Measurements from ENCODE around the gene CIT. TPM values are rescaled to one million over a fixed set of nuclear protein-coding genes. Genes with fewer than 3 reads are reported as not detected.

The CIT gene
- total and polyA plus RNA-seq, 9 of the 15 experiments (the other 6 are each of a cell fraction or from before 2014, with no cell fraction given), result 1.1 to 46.7 (median 21.3) TPM

GRCh38 chr12:119667577-119668323, 209.4 kb downstream of the CIT start, which contains the start of gene PRKAB1 (continued):
- TF ChIP-seq CBFB (CRISPR knock-in tag; IDR thresholded peaks at IDR 0.05) (no peak), ILF3 (IDR thresholded peaks at IDR 0.05; ENCODE audit: borderline replicate concordance) (no peak), ELF4 (CRISPR knock-in tag; IDR thresholded peaks at IDR 0.05) (peak; percentile 71; the same call in 1 of the 2 replicates), HMGXB4 (CRISPR knock-in tag; IDR thresholded peaks at IDR 0.05) (0 out of 2 replicates have a peak, but pooled peaks have one; percentile 58), SIX5 (IDR thresholded peaks at IDR 0.05; ENCODE audit: borderline replicate concordance in 1 of 2, insufficient read depth in 1 of 2, low read depth in 1 of 2, low read length in 2 of 2) (peak in 1 of 2 experiments; percentile 16; a peak in 1 of 4 replicates), TRIM25 (IDR thresholded peaks at IDR 0.05; ENCODE audit: borderline replicate concordance) (no peak), NFXL1 (CRISPR knock-in tag; IDR thresholded peaks at IDR 0.05) (no peak), MBD2 (IDR thresholded peaks at IDR 0.05; ENCODE audit: borderline replicate concordance, low read depth) (peak; percentile 77; the same call in 1 of the 2 replicates), ZNF695 (CRISPR knock-in tag; IDR thresholded peaks at IDR 0.05) (no peak), NCOA2 (IDR thresholded peaks at IDR 0.05; ENCODE audit: partially characterized antibody in 2 of 2) (no peak), DMBX1 (CRISPR knock-in tag; IDR thresholded peaks at IDR 0.05; ENCODE audit: borderline replicate concordance) (no peak), MAX (CRISPR knock-in tag; IDR thresholded peaks at IDR 0.05) (peak; percentile 81), HDAC1 (IDR thresholded peaks at IDR 0.05) (peak in 1 of 2 experiments; percentile 70; a peak in 1 of 4 replicates), ZNF740 (CRISPR knock-in tag; IDR thresholded peaks at IDR 0.05) (no peak), ZNF740 (tag; IDR thresholded peaks at IDR 0.05) (no peak), HNRNPLL (IDR thresholded peaks at IDR 0.05; ENCODE audit: low read depth, low read length, poor library complexity, severe bottlenecking) (peak; percentile 93), CBX2 (IDR thresholded peaks at IDR 0.05; ENCODE audit: insufficient read depth, low read length, poor library complexity, severe bottlenecking) (no peak), ELK3 (CRISPR knock-in tag; IDR thresholded peaks at IDR 0.05) (no peak), EP300 (IDR thresholded peaks at IDR 0.05; ENCODE audit: low read length) (peak; percentile 78), ZBTB17 (CRISPR knock-in tag; IDR thresholded peaks at IDR 0.05) (no peak)

All from K562 (cell line).